D721Med (cell line): ENCODE data around the gene RPL18A.

ENCODE experiments used
- DNase-seq: peaks from one replicate; pipeline ENCODE4 v3.0.0; 2011; ENCODE audit warnings: low spot score; ENCODE audit not compliant: insufficient read length
- FAIRE-seq: peaks from 2 replicates; lab custom pipeline; 2011; peaks lifted over from hg19 to GRCh38; lab: Jason Lieb, UNC
- TF ChIP-seq, protein P1 (sequence below): IDR thresholded peaks from 2 replicates; pipeline ENCODE4 v1.5.1; 2012; ENCODE audit warnings: mild to moderate bottlenecking, control low read depth; ENCODE audit not compliant: insufficient read depth; ENCODE audit errors: missing control alignments

RPL18A gene

GRCh38 chr19:17841810-17842662, 17.7 kb upstream of the RPL18A start:
- FAIRE-seq (no peak), DNase-seq (peak; percentile 100)
- TF ChIP-seq, protein P1, sequence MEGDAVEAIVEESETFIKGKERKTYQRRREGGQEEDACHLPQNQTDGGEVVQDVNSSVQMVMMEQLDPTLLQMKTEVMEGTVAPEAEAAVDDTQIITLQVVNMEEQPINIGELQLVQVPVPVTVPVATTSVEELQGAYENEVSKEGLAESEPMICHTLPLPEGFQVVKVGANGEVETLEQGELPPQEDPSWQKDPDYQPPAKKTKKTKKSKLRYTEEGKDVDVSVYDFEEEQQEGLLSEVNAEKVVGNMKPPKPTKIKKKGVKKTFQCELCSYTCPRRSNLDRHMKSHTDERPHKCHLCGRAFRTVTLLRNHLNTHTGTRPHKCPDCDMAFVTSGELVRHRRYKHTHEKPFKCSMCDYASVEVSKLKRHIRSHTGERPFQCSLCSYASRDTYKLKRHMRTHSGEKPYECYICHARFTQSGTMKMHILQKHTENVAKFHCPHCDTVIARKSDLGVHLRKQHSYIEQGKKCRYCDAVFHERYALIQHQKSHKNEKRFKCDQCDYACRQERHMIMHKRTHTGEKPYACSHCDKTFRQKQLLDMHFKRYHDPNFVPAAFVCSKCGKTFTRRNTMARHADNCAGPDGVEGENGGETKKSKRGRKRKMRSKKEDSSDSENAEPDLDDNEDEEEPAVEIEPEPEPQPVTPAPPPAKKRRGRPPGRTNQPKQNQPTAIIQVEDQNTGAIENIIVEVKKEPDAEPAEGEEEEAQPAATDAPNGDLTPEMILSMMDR, result no peak

DNA sequence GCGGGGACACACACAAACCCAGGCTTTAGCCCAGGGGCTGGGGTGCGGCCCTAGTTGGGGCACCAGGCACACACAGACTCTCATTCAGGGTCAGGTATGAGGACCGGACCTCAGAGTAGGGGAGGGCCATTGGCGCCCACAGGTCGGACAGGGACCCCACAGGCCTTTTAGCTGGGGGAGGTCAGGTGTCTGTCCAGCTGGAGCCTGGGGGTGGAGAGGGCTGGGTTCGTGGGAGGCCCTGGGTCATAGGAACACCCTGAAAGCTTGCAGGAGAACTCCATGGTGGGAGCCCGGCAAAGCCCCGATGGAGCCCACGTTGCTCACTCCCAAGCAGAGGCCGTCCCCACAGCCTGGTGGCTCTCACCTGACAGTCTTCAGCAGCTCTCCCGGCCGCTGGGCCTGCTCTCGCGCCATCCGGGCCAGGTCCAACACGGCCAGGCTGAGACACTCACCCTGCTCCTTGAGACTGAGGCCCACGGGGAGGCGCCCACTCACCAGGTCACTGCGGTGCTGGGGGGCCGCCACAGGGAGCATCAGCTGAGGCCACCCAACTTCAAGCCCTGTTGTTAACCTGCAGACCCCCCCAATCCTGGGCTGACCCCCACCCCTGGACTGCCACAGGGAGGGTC, 16.9 kb upstream of the RPL18A start:
- no peak for DNase-seq
- TF ChIP-seq, protein P1, result no peak

DNA sequence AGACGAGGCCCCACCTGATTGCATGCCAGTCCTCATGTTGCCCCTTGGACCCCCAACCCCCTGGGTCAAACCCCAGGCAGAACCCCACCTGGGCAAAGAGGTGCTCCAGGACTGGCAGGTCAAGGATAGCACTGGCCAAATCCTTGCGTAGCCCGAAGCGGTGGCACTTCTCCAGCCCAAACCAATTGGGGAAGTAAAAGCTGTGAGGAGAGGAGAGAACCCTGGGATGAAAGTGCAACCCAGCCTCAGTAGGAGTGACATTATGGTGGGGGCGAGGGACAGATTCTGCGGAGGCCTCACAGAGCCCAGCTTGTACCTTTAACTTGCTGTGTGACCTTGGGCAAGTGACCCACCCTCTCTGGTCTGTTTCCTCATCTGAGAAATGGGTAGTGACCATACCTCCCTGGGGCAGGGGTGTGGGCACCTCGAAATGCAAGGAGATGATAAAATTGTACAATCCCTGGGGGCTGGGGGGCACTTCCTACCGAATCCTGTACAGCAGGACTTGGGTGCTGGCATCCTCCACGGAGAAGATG, 16.4 kb upstream of the RPL18A start:
- no peak for FAIRE-seq
- TF ChIP-seq, protein P1, result no peak
- no peak for DNase-seq

More for the DNA sequence above, 16.9 kb upstream of the RPL18A start:
- no peak for FAIRE-seq

DNA sequence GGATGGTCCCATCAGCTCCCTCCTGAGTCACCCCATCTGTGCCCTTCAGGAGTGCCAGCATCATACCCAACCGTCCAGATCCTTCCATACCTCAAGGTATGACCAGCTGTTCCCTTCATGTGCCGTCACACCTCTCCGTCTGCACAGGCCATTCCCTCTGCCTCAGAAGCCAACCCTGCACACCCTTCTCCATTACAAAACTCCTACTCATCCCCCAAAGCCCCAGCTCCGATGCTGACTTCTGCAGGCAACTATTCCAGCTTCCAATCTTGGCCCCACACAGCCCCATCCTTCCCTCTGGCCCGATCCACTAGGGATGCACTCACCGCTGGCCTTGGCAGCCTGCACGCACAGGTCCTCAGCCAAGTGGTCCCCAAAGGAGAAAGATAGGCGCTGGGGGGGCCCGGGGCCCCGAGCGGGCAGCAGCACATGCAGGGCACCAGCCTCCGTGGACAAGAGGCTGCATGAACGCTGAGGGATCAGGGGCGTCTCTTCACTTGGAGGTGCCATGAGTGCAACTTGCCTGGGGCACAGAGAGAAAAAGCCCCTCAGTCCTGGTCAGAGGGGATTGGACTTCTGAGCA, 15.7 kb upstream of the RPL18A start:
- no peak for DNase-seq
- TF ChIP-seq, protein P1, result no peak
- FAIRE-seq, result no peak

DNA sequence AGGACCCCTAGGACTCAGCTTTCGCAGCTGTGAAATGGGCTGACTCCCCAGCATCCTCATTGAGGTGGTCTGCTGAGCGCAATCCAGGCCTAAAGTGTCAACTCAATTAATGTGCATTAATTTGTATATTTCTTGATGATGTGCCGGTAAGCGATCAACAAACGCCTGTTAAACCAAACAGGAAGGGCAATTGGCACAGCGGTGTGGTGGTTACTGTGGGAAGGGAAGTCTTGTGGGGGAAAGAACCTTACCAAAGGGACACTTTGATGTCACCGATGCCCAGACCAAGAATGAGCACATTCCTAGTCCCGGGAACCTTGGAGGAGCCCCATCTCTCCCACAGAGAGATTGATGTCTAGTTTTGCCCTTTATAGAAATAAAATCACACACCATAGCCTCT, 13.6 kb upstream of the RPL18A start:
- FAIRE-seq, result no peak
- TF ChIP-seq, protein P1, result no peak

DNA sequence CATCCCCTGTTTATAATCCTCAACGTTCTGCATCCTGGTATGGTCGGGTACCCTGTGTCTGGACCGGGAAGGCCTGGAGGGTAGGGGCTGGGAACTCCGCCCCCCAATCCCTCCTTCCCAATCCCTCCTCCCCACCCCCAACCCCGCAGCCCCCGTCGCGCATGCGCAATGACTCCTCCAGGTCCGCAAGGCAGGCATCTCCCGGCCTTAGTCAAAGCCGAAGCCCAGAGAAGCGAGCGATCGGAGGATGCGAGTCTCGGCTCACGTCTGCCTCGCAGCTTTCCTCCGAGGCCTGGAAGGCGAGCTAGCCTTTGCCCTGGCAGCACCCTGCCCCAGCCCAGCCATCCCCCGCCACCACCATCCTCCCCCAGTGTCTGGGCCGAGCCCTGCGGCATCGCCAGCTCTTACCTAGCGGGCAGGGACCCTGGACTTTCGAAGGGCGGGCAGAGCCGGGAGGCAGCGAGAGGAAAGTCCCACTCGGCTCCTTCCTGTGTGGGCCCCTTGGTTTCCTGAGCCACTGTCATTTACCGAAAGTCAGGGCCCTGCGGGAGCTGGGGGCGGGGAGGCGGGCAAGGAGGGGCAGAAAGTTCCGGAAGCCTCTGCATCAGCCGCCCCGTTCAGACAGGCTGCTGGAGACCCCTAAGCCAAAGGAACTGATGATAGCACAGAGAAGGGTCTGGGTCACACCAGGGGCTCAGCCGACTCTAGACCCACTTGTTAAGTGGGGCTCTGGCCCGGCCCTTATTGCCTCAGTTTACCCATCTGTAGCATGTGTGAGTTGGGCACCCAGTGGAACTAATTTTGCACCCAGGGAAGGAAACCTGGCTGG, 12.0 kb upstream of the RPL18A start, which contains the start of gene JAK3:
TSS of gene JAK3 (minus strand) at position 445 of the 829 bp plus-strand sequence. CDS start 3,565 bp downstream, outside the sequence.
- TF ChIP-seq, protein P1, result no peak
- DNase-seq (peak; percentile 66), FAIRE-seq (no peak)

More for the DNA sequence above, 13.6 kb upstream of the RPL18A start:
- DNase-seq, result no peak
